Chondrocyte (in vitro differentiated cells): ENCODE results near the gene UBR4. TPM values are rescaled to one million over a fixed set of nuclear protein-coding genes. Genes with fewer than 3 reads are reported as not detected.
"Not testable (repeated sequence)": the region's sequence is repeated elsewhere in the genome, so short reads cannot be mapped to it uniquely, and the experiment has no call there.

Source experiments
- DNase-seq: peaks from one replicate; pipeline ENCODE4 v3.0.0; 2021; ENCODE audit warnings: mixed read lengths, low spot score
- H3K27ac Mint-ChIP-seq: one replicate; pipeline ENCODE4 v1.8.0; 2021; ENCODE audit warnings: mild to moderate bottlenecking, moderate library complexity, mixed read lengths; ENCODE audit not compliant: unreplicated experiment
- H3K27me3 Mint-ChIP-seq: 2 replicates; pipeline ENCODE4 v1.8.0; 2021; ENCODE audit warnings: low read depth, mixed read lengths
- H3K36me3 Mint-ChIP-seq: 2 replicates; pipeline ENCODE4 v1.8.0; 2021; ENCODE audit warnings: low read depth, mixed read lengths
- H3K4me1 Mint-ChIP-seq: 2 replicates; pipeline ENCODE4 v1.8.0; 2021; ENCODE audit warnings: low read depth, mild to moderate bottlenecking, mixed read lengths
- H3K4me3 Mint-ChIP-seq: one replicate; pipeline ENCODE4 v1.8.0; 2021; ENCODE audit warnings: mild to moderate bottlenecking, moderate library complexity, mixed read lengths; ENCODE audit not compliant: unreplicated experiment
- H3K9me3 Mint-ChIP-seq: 2 replicates; pipeline ENCODE4 v1.8.0; 2021; ENCODE audit warnings: low read depth, mixed read lengths
- total RNA-seq: library from RNA; stranded (reverse); gene quantifications from 3 replicates; pipeline ENCODE4 v1.2.1, GENCODE V29; 2021
- TF ChIP-seq, protein P1 (sequence below): fragments of 200-600 bp; sonication (generic); IDR thresholded peaks from 2 replicates; pipeline ENCODE4 v1.5.0; 2021; ENCODE audit warnings: antibody characterized with exemption, mild to moderate bottlenecking, moderate library complexity

The UBR4 gene
- total RNA-seq, 1 donor from 2014 or later, result 144 TPM

DNA sequence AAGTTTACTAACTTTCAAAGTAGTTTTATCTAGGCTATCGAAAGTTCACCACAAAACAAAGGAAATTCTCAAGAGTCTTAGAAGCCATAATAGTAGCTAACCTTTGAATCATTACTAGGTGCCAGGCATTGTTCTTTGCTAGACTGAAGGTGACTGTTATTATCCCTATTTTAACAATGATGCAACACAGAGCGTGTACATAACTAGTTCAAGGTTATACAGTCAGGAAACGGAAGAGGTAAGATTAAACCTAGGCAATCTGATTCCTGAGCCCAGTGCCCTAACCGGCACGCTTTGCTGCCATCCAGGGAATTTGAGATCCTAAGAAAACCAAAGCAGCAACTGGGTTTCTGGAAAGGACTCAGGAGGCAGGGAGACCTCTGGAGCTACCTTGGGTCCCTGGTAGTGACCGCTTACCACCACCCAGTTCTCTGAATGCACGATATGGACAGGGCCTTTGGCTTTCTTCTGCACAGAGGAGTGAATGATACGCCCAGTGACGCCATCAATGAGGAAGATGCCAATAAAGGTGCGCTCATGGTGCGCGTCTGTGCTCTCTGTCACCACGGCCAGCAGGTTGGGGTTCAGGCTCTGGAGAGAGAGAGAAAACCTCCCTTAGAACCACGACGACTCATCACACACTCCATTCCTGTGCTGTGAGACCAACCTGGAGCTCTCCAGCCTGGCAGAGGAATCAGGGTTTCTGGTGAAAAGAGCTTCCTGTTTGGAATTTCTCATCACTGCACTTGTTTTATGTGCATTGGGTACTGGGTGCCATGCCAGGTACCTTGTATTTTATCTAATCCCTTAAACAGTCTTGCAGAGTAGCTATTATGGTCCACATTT, 13.1 kb upstream of the UBR4 start:
- peaks cover 4% of the 10 kb centered on the region for H3K4me1 Mint-ChIP-seq

DNA sequence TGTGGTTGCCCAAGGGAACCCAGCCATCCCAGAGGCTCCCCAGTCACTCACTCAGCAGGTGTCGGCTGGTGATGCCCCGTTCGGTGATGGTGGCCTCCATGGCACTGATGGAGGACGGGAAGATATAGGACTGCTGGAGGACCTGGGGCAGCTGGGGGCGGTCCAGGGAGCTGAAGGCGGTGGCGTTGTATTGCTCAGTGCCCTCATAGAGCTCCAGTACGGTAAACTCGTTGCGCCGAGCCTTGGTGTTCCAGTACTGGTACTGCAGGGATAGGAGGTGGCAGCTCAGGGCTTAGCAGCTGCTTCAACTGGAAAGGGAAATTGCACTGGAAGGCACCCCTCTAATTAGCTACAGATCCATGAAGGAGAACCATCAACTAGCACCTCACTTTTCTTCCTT, 12.5 kb upstream of the UBR4 start:
- Mint-ChIP-seq H3K27ac (peak overlapping the region; percentile 22), H3K36me3 (peaks cover 47% of the 10 kb centered on the region), H3K4me3 (no peak overlapping the region), H3K4me1 (peaks cover 4% of the 10 kb centered on the region), H3K27me3 (no peaks in the 10 kb centered on the region), H3K9me3 (no peaks in the 10 kb centered on the region)
- DNase-seq, result no peak
- TF ChIP-seq, protein P1, sequence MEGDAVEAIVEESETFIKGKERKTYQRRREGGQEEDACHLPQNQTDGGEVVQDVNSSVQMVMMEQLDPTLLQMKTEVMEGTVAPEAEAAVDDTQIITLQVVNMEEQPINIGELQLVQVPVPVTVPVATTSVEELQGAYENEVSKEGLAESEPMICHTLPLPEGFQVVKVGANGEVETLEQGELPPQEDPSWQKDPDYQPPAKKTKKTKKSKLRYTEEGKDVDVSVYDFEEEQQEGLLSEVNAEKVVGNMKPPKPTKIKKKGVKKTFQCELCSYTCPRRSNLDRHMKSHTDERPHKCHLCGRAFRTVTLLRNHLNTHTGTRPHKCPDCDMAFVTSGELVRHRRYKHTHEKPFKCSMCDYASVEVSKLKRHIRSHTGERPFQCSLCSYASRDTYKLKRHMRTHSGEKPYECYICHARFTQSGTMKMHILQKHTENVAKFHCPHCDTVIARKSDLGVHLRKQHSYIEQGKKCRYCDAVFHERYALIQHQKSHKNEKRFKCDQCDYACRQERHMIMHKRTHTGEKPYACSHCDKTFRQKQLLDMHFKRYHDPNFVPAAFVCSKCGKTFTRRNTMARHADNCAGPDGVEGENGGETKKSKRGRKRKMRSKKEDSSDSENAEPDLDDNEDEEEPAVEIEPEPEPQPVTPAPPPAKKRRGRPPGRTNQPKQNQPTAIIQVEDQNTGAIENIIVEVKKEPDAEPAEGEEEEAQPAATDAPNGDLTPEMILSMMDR, result no peak

More for the DNA sequence above, 13.1 kb upstream of the UBR4 start:
- Mint-ChIP-seq H3K27me3 (no peaks in the 10 kb centered on the region), H3K36me3 (peaks cover 47% of the 10 kb centered on the region), H3K4me3 (no peak overlapping the region), H3K9me3 (no peaks in the 10 kb centered on the region), H3K27ac (no peak overlapping the region)
- TF ChIP-seq, protein P1, result no peak
- DNase-seq, result no peak

DNA sequence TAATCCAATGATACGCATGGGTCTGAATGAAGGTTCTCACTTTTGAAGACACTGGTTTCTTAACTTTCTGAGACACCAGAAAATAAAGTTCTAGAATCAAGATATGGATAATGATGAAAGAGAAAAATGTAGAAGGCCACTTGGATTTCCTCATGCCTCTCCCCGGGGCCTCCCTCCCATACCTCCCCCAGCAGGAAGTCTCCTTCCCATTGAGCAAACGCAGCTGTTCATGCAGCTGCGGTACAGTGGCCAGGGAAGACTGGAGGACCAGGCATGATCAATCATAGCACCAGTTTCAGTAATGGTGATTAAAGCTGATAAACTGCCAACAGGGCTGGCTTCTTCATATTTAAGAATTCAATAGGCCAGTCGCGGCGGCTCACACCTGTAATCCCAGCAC, 10.9 kb upstream of the UBR4 start:
- H3K9me3 Mint-ChIP-seq, result no peaks in the 10 kb centered on the region
- H3K36me3 Mint-ChIP-seq, result peaks cover 44% of the 10 kb centered on the region
- DNase-seq, result no peak
- peaks cover 4% of the 10 kb centered on the region for H3K4me1 Mint-ChIP-seq
- H3K27me3 Mint-ChIP-seq, result no peaks in the 10 kb centered on the region
- H3K27ac Mint-ChIP-seq, result no peak overlapping the region
- TF ChIP-seq, protein P1, result no peak
- no peak overlapping the region for H3K4me3 Mint-ChIP-seq

DNA sequence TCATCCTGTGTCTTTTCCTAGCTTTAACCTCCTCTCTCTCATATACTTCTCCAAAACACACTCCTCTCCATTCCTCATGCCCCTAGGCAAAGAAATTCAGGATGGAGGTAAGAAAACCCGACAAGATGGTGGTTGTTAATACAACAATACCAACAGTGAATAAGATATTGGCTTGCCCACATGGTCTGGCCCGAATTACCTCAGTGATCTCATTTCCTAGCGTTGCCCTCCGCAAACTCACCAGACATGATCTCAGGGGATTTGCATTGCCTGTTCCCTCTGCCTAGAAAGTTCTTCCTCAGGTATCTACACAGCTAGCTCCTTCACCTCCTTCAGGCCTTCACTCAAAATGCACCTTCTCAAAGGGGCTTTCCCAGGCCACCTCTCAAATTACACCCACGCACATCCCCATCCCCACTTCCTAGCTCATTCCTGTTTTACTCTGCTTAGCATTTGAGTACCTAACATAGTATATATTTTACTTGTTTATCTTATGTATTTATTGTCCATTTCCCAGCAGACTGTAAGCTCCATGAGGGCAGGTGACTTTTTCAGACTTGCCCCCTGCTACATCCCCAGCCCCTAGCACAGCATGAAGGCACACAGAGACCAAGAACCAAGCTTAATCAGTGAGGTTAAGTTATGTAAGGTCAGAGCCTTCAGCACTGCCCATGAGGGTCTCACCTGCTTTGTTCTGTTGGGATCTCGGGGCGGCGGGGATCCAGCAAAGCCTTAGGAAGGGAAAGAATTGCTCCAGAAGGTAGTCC, 10.2 kb upstream of the UBR4 start:
- H3K4me3 Mint-ChIP-seq, result no peak overlapping the region
- H3K4me1 Mint-ChIP-seq, result peaks cover 4% of the 10 kb centered on the region
- DNase-seq, result no peak
- no peaks in the 10 kb centered on the region for H3K27me3 Mint-ChIP-seq
- H3K36me3 Mint-ChIP-seq, result peaks cover 41% of the 10 kb centered on the region
- TF ChIP-seq, protein P1, result no peak
- no peak overlapping the region for H3K27ac Mint-ChIP-seq
- no peaks in the 10 kb centered on the region for H3K9me3 Mint-ChIP-seq

DNA sequence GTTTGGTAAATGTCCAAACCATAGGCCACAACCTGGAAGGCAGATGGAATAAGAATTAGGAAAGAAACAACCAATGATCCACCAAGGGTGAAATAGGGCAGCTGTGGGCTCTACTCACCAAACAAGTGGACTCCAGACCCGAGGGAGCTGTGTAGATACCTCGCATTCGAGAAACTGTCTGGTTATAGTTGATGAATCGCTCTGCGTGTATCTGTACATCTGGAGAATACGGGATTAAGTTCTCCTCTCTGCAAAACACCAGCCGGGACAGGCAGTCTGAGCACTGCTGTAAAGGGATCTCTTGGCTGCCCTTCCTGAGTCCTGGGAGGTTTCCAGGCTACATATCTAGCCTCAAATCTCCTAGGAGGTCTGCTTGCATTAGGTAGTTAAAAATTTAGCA, 9.4 kb upstream of the UBR4 start:
- DNase-seq, result no peak
- TF ChIP-seq, protein P1, result no peak
- Mint-ChIP-seq H3K36me3 (peaks cover 37% of the 10 kb centered on the region), H3K27me3 (no peaks in the 10 kb centered on the region), H3K9me3 (no peaks in the 10 kb centered on the region), H3K4me1 (peaks cover 4% of the 10 kb centered on the region), H3K4me3 (no peak overlapping the region), H3K27ac (no peak overlapping the region)

DNA sequence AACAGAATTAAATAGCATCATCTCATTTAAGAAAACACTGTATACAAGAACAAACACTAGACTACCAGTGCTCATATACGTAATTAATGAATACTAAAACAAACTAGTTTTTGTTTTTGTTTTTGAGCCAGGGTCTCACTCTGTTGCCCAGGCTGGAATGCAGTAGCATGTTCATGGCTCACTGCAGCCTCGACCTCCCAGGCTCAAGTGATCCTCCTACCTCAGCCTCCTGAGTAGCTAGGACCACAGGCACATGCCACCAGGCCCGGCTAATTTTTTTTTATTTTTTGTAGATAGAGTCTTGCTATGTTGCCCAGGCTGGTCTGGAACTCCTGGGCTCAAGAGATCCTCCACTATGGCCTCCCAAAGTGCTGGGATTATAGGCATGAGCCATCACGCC, 6.5 kb upstream of the UBR4 start:
- Mint-ChIP-seq H3K27ac (peak overlapping the region; percentile 74), H3K4me1 (peaks cover 18% of the 10 kb centered on the region), H3K36me3 (peaks cover 24% of the 10 kb centered on the region)
- not testable (repeated sequence) for H3K27me3 Mint-ChIP-seq, H3K9me3 Mint-ChIP-seq, DNase-seq, H3K4me3 Mint-ChIP-seq
